Esophagus muscularis mucosa (tissue), 4 donors: ENCODE results near the gene GSDME.

ENCODE experiments used
- EP300 ChIP-seq: sonication (generic); formaldehyde crosslinking; IDR thresholded peaks from one replicate; pipeline ENCODE4 v1.6.1; 2017; ENCODE audit warnings: antibody characterized with exemption
- POLR2A ChIP-seq: fragments of 450-650 bp; IDR thresholded peaks from one replicate; pipeline ENCODE4 v1.6.1; 2017; ENCODE audit warnings: antibody characterized with exemption, moderate library complexity, mild to moderate bottlenecking, low read depth
- POLR2AphosphoS5 ChIP-seq, 2 donors: sonication (generic); formaldehyde crosslinking; IDR thresholded peaks; one replicate each; pipeline ENCODE4 v1.6.1; 2017; ENCODE audit warnings: antibody characterized with exemption in 2 of 2
- TF ChIP-seq, protein P1 (sequence below), 3 experiments: fragments of 200-600 bp in 2 of 3; fragments of 450-650 bp in 1 of 3; sonication (generic) in 2 of 3; IDR thresholded peaks; one replicate each; pipeline ENCODE4 v1.5.1; 2017 to 2019; ENCODE audit warnings: antibody characterized with exemption in 3 of 3, mild to moderate bottlenecking in 2 of 3, moderate library complexity in 1 of 3

DNA sequence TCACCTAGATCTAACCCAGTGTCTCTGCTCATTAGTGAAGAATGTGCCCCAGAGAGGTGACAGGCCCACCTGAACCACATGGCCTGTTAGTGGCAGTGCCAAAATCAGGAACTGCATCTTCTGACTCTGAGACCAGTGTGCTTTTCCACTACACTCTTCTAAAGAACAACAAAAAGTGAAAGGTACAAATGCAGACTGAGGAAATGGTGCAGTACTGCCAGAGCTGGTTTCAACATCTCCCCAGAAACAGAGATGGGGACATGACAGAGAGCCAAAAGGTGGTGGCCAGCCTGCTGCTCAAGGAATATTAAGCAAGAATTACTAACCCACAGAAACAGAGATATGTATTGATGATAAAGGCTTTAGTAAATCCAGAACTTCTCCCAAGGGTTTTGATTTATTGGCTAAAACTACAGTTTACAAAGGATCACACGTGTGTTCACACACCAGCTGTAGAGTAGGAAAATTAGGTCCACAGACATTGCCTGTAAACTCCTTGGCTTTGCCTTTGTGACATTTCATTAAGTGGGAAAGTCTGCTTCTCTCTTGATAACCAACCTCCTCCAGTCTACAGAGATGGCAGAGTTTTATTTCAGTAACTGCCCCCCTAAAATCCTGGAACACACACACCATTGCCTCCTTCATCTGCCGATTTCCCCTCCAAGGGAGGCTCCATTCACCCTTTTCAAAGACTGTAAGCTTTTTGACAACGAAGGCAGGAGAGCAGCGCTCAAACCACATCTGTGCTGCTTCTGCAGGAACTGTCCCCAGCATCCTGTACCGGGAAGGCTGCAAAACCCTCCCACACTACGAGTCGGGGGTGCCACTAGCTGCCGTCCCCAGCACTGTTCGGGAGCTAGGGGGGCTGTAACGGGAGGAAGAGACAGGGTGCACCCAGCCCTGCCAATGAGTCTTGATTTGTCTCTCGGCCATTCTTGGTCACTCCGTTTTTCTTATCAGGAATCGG, 29.8 kb downstream of the GSDME start:
- TF ChIP-seq POLR2AphosphoS5 (IDR thresholded peaks at IDR 0.05) (no peak), POLR2A (no peak), EP300 (no peak)
- TF ChIP-seq, protein P1, sequence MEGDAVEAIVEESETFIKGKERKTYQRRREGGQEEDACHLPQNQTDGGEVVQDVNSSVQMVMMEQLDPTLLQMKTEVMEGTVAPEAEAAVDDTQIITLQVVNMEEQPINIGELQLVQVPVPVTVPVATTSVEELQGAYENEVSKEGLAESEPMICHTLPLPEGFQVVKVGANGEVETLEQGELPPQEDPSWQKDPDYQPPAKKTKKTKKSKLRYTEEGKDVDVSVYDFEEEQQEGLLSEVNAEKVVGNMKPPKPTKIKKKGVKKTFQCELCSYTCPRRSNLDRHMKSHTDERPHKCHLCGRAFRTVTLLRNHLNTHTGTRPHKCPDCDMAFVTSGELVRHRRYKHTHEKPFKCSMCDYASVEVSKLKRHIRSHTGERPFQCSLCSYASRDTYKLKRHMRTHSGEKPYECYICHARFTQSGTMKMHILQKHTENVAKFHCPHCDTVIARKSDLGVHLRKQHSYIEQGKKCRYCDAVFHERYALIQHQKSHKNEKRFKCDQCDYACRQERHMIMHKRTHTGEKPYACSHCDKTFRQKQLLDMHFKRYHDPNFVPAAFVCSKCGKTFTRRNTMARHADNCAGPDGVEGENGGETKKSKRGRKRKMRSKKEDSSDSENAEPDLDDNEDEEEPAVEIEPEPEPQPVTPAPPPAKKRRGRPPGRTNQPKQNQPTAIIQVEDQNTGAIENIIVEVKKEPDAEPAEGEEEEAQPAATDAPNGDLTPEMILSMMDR (IDR thresholded peaks at IDR 0.05), result no peak
